AG08395 (cell line): ENCODE results near the gene ARID1B.

Experiments used
- DNase-seq: peaks from one replicate; pipeline ENCODE4 v3.0.0; 2012; ENCODE audit warnings: mixed read lengths, low spot score

The ARID1B gene

GRCh38 chr6:157054531-157054979, 277.4 kb downstream of the ARID1B start:
- no peak for DNase-seq

GRCh38 chr6:157055863-157056262, 278.7 kb downstream of the ARID1B start:
- DNase-seq = no peak

GRCh38 chr6:157056275-157056674, 279.1 kb downstream of the ARID1B start:
- DNase-seq = no peak

- no peak for DNase-seq
These were observed 281.4 kb downstream of the ARID1B start for GRCh38 chr6:157058574-157058973.

- peak; percentile 18 for DNase-seq
These were observed 282.6 kb downstream of the ARID1B start for GRCh38 chr6:157059781-157060180.

GRCh38 chr6:157060440-157060952, 283.3 kb downstream of the ARID1B start:
- peak; percentile 11 for DNase-seq

- peak; percentile 24 for DNase-seq
These were observed 284.8 kb downstream of the ARID1B start for GRCh38 chr6:157061770-157062594.

GRCh38 chr6:157063176-157063905, 286.2 kb downstream of the ARID1B start:
- no peak for DNase-seq

- DNase-seq = no peak
These were observed 286.7 kb downstream of the ARID1B start for GRCh38 chr6:157063923-157064322.

GRCh38 chr6:157064502-157064901, 287.3 kb downstream of the ARID1B start:
- no peak for DNase-seq

GRCh38 chr6:157065366-157065765, 288.2 kb downstream of the ARID1B start:
- no peak for DNase-seq

GRCh38 chr6:157066781-157067491, 289.8 kb downstream of the ARID1B start:
- peak; percentile 11 for DNase-seq

GRCh38 chr6:157067507-157067906, 290.3 kb downstream of the ARID1B start:
- DNase-seq = no peak

GRCh38 chr6:157068691-157069324, 291.6 kb downstream of the ARID1B start:
- no peak for DNase-seq

GRCh38 chr6:157069585-157069984, 292.4 kb downstream of the ARID1B start:
- no peak for DNase-seq

- peak; percentile 40 for DNase-seq
These were observed 293.4 kb downstream of the ARID1B start for GRCh38 chr6:157070403-157071107.

- no peak for DNase-seq
These were observed 294.9 kb downstream of the ARID1B start for GRCh38 chr6:157072128-157072527.

- no peak for DNase-seq
These were observed 296.4 kb downstream of the ARID1B start for GRCh38 chr6:157073596-157073995.

- DNase-seq = no peak
These were observed 297.8 kb downstream of the ARID1B start for GRCh38 chr6:157074969-157075368.

GRCh38 chr6:157075549-157076450, 298.6 kb downstream of the ARID1B start:
- DNase-seq = no peak
